IMR-90 (cell line): ENCODE data around the gene RBBP8. TPM values are rescaled to one million over a fixed set of nuclear protein-coding genes. Genes with fewer than 3 reads are reported as not detected.

ENCODE experiments used
- ATAC-seq: fragments of 200-7000 bp; cut with Tn5 transposase; 2 replicates; pipeline ENCODE4 v1.9.1; 2020; ENCODE audit warnings: low read depth, mild to moderate bottlenecking, moderate library complexity
- BruUV-seq: library from RNA; stranded (reverse); fragments of 400-500 nt; replicated peaks from 2 replicates; lab custom pipeline; 2021; lab: Mats Ljungman, UMichigan
- CTCF ChIA-PET: fragments of 300-600 bp; formaldehyde crosslinking; extraction: SDS; loops from one replicate; lab custom pipeline; 2021; ENCODE audit warnings: antibody characterized with exemption; lab: Yijun Ruan, JAX
- POLR2A ChIA-PET: fragments of 300-600 bp; sonication (Branson Sonifier 250); formaldehyde crosslinking; loops from one replicate; lab custom pipeline; 2022; ENCODE audit warnings: antibody characterized with exemption; ENCODE audit not compliant: unreplicated experiment; lab: Charles Lee
- DNase-seq: peaks from one replicate; pipeline ENCODE4 v3.0.0; 2013
- H2AFZ ChIP-seq: replicated peaks from 2 replicates; pipeline ENCODE3; 2013; ENCODE audit warnings: low read length, mild to moderate bottlenecking; ENCODE audit not compliant: poor library complexity
- H2AK5ac ChIP-seq: 2 replicates; pipeline ENCODE4 v1.6.1; 2013; ENCODE audit warnings: low read depth, low read length, inconsistent platforms
- H2AK9ac ChIP-seq: replicated peaks from 2 replicates; pipeline ENCODE3; 2013; ENCODE audit warnings: mild to moderate bottlenecking, low read depth, low read length, moderate library complexity; ENCODE audit not compliant: poor library complexity
- H2BK120ac ChIP-seq: 2 replicates; pipeline ENCODE4 v1.6.1; 2013; ENCODE audit warnings: low read depth, low read length, inconsistent platforms
- H2BK15ac ChIP-seq: 3 replicates; pipeline ENCODE4 v1.6.1; 2013; ENCODE audit warnings: low read depth, low read length, inconsistent platforms
- H2BK20ac ChIP-seq: 2 replicates; pipeline ENCODE4 v1.6.1; 2013; ENCODE audit warnings: low read depth, mild to moderate bottlenecking, inconsistent platforms, low read length, moderate library complexity
- H2BK5ac ChIP-seq: 2 replicates; pipeline ENCODE4 v1.6.1; 2013; ENCODE audit warnings: mild to moderate bottlenecking, low read depth, low read length, inconsistent platforms; ENCODE audit not compliant: poor library complexity, severe bottlenecking
- H3K14ac ChIP-seq: replicated peaks from 2 replicates; pipeline ENCODE4 v1.6.1; 2013; ENCODE audit warnings: low read depth, low read length, inconsistent platforms
- H3K18ac ChIP-seq: 2 replicates; pipeline ENCODE4 v1.6.1; 2013; ENCODE audit warnings: low read depth, low read length, control low read depth
- H3K23ac ChIP-seq: 2 replicates; pipeline ENCODE4 v1.6.1; 2013; ENCODE audit warnings: low read depth, low read length, inconsistent platforms
- H3K27ac ChIP-seq: 2 replicates; pipeline ENCODE4 v1.5.1; 2013; ENCODE audit warnings: mild to moderate bottlenecking, control low read depth, low read length; ENCODE audit not compliant: insufficient read depth
- H3K27me3 ChIP-seq: 2 replicates; pipeline ENCODE4 v1.6.1; 2013; ENCODE audit warnings: low read length; ENCODE audit not compliant: control insufficient read depth, insufficient read depth
- H3K36me3 ChIP-seq: 2 replicates; pipeline ENCODE4 v1.6.1; 2013; ENCODE audit warnings: low read length, mixed read lengths; ENCODE audit not compliant: control insufficient read depth, insufficient read depth
- H3K4ac ChIP-seq: 2 replicates; pipeline ENCODE4 v1.6.1; 2013; ENCODE audit warnings: low read depth, low read length, inconsistent platforms
- H3K4me1 ChIP-seq: 2 replicates; pipeline ENCODE4 v1.6.1; 2013; ENCODE audit warnings: low read length, mixed read lengths; ENCODE audit not compliant: control insufficient read depth, insufficient read depth
- H3K4me2 ChIP-seq: 2 replicates; pipeline ENCODE4 v1.6.1; 2013; ENCODE audit warnings: low read depth, mild to moderate bottlenecking, control low read depth, low read length, moderate library complexity
- H3K4me3 ChIP-seq: 2 replicates; pipeline ENCODE4 v1.5.1; 2013; ENCODE audit warnings: low read depth, mild to moderate bottlenecking, control low read depth, low read length, moderate library complexity; ENCODE audit not compliant: insufficient read depth
- H3K56ac ChIP-seq: 2 replicates; pipeline ENCODE4 v1.6.1; 2013; ENCODE audit warnings: low read length, inconsistent platforms; ENCODE audit not compliant: insufficient read depth; ENCODE audit errors: extremely low read depth
- H3K79me1 ChIP-seq, 2 experiments: 2 replicates each; pipeline ENCODE4 v1.6.1; 2013; ENCODE audit warnings: low read length in 2 of 2, inconsistent platforms in 1 of 2, low read depth in 1 of 2
- H3K9ac ChIP-seq: 2 replicates; pipeline ENCODE4 v1.6.1; 2013; ENCODE audit warnings: low read depth, low read length, control low read depth
- H3K9me1 ChIP-seq: 2 replicates; pipeline ENCODE4 v1.6.1; 2013; ENCODE audit warnings: low read length, inconsistent platforms; ENCODE audit not compliant: insufficient read depth
- H3K9me3 ChIP-seq: 2 replicates; pipeline ENCODE4 v1.6.1; 2013; ENCODE audit warnings: low read length; ENCODE audit not compliant: control insufficient read depth, insufficient read depth
- H4K20me1 ChIP-seq: 2 replicates; pipeline ENCODE4 v1.6.1; 2013; ENCODE audit warnings: low read length, inconsistent platforms; ENCODE audit not compliant: insufficient read depth
- H4K5ac ChIP-seq: 2 replicates; pipeline ENCODE4 v1.6.1; 2013; ENCODE audit warnings: mild to moderate bottlenecking, low read depth, low read length, control low read depth
- H4K8ac ChIP-seq, 2 experiments: 2 replicates each; pipeline ENCODE4 v1.6.1; 2013; ENCODE audit warnings: low read depth in 2 of 2, low read length in 2 of 2, control low read depth in 1 of 2, inconsistent platforms in 1 of 2
- H4K91ac ChIP-seq: 2 replicates; pipeline ENCODE4 v1.6.1; 2013; ENCODE audit warnings: low read depth, low read length, inconsistent platforms; ENCODE audit not compliant: insufficient read depth
- MXI1 ChIP-seq: IDR thresholded peaks from 2 replicates; pipeline ENCODE4 v1.6.1; 2012; ENCODE audit warnings: low read depth, mild to moderate bottlenecking, low read length, moderate library complexity, borderline replicate concordance
- WGBS, 2 experiments: methylation state at CpG; one replicate each; pipeline versions ENCODE4 v1.1.5 to v1.1.7; 2013; ENCODE audit warnings: missing lambda C conversion rate in 2 of 2; ENCODE audit not compliant: insufficient read length in 1 of 2; ENCODE audit errors: extremely low coverage in 2 of 2; 5-methylcytosine and 5-hydroxymethylcytosine counted together
- dilution Hi-C: fragments of 300-500 bp; cut with HindIII; formaldehyde crosslinking; loops from one replicate; pipeline ENCODE4 v1.14.3; 2018; ENCODE audit warnings: low sequenced_read_pairs; ENCODE audit not compliant: unreplicated experiment
- in situ Hi-C: fragments of 300-500 bp; cut with MboI; formaldehyde crosslinking; loops from 3 replicates; pipeline ENCODE4 v1.14.3; 2019; ENCODE audit warnings: low sequenced_read_pairs, inconsistent platforms, mixed read lengths
- intact Hi-C: fragments of 100-400 bp; cut with micrococcal nuclease; formaldehyde crosslinking; loops from 2 replicates; pipeline ENCODE4 v1.10.0; 2022
- polyA plus RNA-seq, 3 experiments: library from polyadenylated mRNA; depleted of rRNA; stranded (reverse); fragments of >200 nt; gene quantifications; 2 replicates each; pipeline ENCODE4 v1.2.3, GENCODE V29; 2012; ENCODE audit warnings: low replicate concordance in 1 of 3
- total RNA-seq: library from RNA; depleted of rRNA; stranded (reverse); fragments of >200 nt; gene quantifications from 2 replicates; pipeline ENCODE4 v1.2.3, GENCODE V29; 2012

Gene RBBP8
- total and polyA plus RNA-seq, 2 of the 4 experiments (the other 2 are of a cell fraction): 12.0 to 21.1 TPM

DNA sequence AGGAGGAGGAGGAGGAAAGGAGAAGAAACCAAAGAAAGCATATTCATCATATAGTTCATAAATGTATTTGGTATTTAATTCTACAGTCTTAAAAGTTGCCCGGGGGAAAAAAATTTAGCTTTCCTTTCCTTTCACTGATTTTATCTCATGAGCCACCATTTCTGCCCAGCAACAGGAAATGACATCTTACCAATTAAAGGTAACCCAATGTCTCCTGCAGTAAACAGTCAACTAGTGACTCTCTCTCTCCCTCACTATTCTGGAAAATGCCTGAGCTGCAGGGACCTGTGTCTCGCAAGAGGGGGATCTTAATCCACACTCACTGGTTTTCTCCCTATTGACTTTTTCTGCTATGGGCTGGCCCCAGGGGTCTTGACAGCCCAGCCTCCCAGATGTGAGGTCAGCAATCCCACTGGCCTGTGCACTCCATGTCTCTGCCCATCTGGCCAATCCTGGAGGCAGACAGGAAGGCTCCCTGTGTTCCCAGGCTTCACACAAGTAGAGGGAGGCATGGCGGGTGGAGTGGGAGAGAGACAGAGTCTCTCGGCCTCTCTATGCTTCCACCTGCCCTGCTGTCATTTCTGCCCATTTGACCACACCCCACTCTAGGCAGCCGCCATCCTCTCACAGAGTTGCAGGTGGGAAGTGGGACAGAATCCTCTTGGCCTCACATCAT is 116.7 kb downstream of the RBBP8 start:
- H3K27ac ChIP-seq: no peak overlapping the region
- no peak overlapping the region for H3K9ac ChIP-seq
- H4K20me1 ChIP-seq: no peaks in the 10 kb centered on the region
- H3K4me2 ChIP-seq: no peak overlapping the region
- dilution Hi-C loops (no loop called here), in situ Hi-C loops (no loop called here), intact Hi-C loops (no loop called here)
- no peak overlapping the region for H3K4me3 ChIP-seq
- H3K79me1 ChIP-seq: no peaks in the 10 kb centered on the region
- H2AK9ac ChIP-seq: no peak overlapping the region
- no peak overlapping the region; the same call in 1 of the 2 replicates for H3K14ac ChIP-seq
- BruUV-seq: no TSS peak
- ChIA-PET POLR2A (no interaction called here), CTCF (interaction anchor here (0.6 kb wide), 1 partner anchor 24 kb away, joined by 3 read pairs; no protein-coding TSS in a partner anchor)
- H3K27me3 ChIP-seq: no peaks in the 10 kb centered on the region
- H2BK5ac ChIP-seq: no peak overlapping the region
- ATAC-seq (no peak), DNase-seq (no peak)
- H4K91ac ChIP-seq: no peak overlapping the region
- no peak overlapping the region for H3K23ac ChIP-seq
- no peak overlapping the region for H4K5ac ChIP-seq
- no peaks in the 10 kb centered on the region for H3K9me3 ChIP-seq
- peak overlapping the region; percentile 27; the same call in 1 of the 2 replicates for H2BK120ac ChIP-seq
- H2AK5ac ChIP-seq: no peak overlapping the region
- no peak overlapping the region for H2BK15ac ChIP-seq
- H4K8ac ChIP-seq: no peak overlapping the region
- WGBS, 2 experiments: 60% methylated on average over 1 of the region's 5 CpGs; no CpG with 5 or more reads in 1 of the 2 experiments
- H3K18ac ChIP-seq: no peak overlapping the region
- no peak overlapping the region for H2BK20ac ChIP-seq
- no peak for TF ChIP-seq MXI1
- no peaks in the 10 kb centered on the region; the same call in 1 of the 2 replicates for H3K4me1 ChIP-seq
- no peaks in the 10 kb centered on the region for H3K9me1 ChIP-seq
- H3K36me3 ChIP-seq: no peaks in the 10 kb centered on the region
- peak overlapping the region; percentile 37 for H2AFZ ChIP-seq
- H3K56ac ChIP-seq: no peak overlapping the region
- no peak overlapping the region for H3K4ac ChIP-seq
